KMS-11 (cell line): ENCODE data around the gene LBR.

ENCODE experiments used
- H2AFZ ChIP-seq: fragments of 200-600 bp; sonication (generic); 2 replicates; pipeline ENCODE4 v1.6.1; 2016; ENCODE audit warnings: antibody characterized with exemption, mixed run types, low read depth
- H3K27ac ChIP-seq: fragments of 200-600 bp; sonication (generic); 2 replicates; pipeline ENCODE4 v1.6.1; 2016; ENCODE audit warnings: mild to moderate bottlenecking, mixed run types
- H3K27me3 ChIP-seq: fragments of 200-600 bp; sonication (generic); 2 replicates; pipeline ENCODE4 v1.6.1; 2017; ENCODE audit warnings: mild to moderate bottlenecking, low read depth, mixed run types, moderate library complexity; ENCODE audit not compliant: insufficient read depth
- H3K36me3 ChIP-seq: fragments of 200-600 bp; sonication (generic); 2 replicates; pipeline ENCODE4 v1.6.1; 2017; ENCODE audit warnings: mild to moderate bottlenecking, mixed run types; ENCODE audit not compliant: insufficient read depth
- H3K4me1 ChIP-seq: fragments of 200-600 bp; sonication (generic); 2 replicates; pipeline ENCODE4 v1.6.1; 2016; ENCODE audit warnings: mild to moderate bottlenecking, low read depth, mixed run types; ENCODE audit not compliant: poor library complexity, severe bottlenecking
- H3K4me2 ChIP-seq: fragments of 200-600 bp; sonication (generic); 2 replicates; pipeline ENCODE4 v1.7.0; 2016; ENCODE audit warnings: mild to moderate bottlenecking, mixed run types
- H3K4me3 ChIP-seq: fragments of 200-600 bp; sonication (generic); IDR thresholded peaks from 2 replicates; pipeline ENCODE4 v1.6.1; 2017; ENCODE audit warnings: low read depth, low read length, mixed read lengths; ENCODE audit not compliant: insufficient read depth
- H3K79me2 ChIP-seq: fragments of 200-600 bp; sonication (generic); 2 replicates; pipeline ENCODE4 v1.6.1; 2016; ENCODE audit warnings: low read depth, mixed run types; ENCODE audit not compliant: insufficient read depth
- H3K9ac ChIP-seq: fragments of 200-600 bp; sonication (generic); 2 replicates; pipeline ENCODE4 v1.6.1; 2016; ENCODE audit warnings: mild to moderate bottlenecking, mixed run types
- H4K20me1 ChIP-seq: fragments of 200-600 bp; sonication (generic); 2 replicates; pipeline ENCODE4 v1.6.1; 2016; ENCODE audit warnings: mild to moderate bottlenecking, mixed run types; ENCODE audit not compliant: insufficient read depth
- TF ChIP-seq, protein P1 (sequence below): fragments of 200-600 bp; sonication (generic); conservative IDR thresholded peaks from 2 replicates; pipeline ENCODE4 v1.6.1; 2017; ENCODE audit warnings: low read depth, mild to moderate bottlenecking, antibody characterized with exemption, low read length, moderate library complexity, mixed read lengths

LBR gene

GRCh38 chr1:225424562-225425200 is 3.2 kb downstream of the LBR start:
- Histone ChIP-seq H3K9ac (no peak overlapping the region), H4K20me1 (peaks cover 21% of the 10 kb centered on the region), H3K27me3 (no peaks in the 10 kb centered on the region), H3K36me3 (no peaks in the 10 kb centered on the region; the same call in 1 of the 2 replicates), H3K4me3 (no peak overlapping the region), H3K79me2 (peaks cover 80% of the 10 kb centered on the region), H3K4me1 (peaks cover 31% of the 10 kb centered on the region), H3K4me2 (peak overlapping the region; percentile 77; the same call in 1 of the 2 replicates), H2AFZ (no peak overlapping the region), H3K27ac (no peak overlapping the region)
- TF ChIP-seq, protein P1, sequence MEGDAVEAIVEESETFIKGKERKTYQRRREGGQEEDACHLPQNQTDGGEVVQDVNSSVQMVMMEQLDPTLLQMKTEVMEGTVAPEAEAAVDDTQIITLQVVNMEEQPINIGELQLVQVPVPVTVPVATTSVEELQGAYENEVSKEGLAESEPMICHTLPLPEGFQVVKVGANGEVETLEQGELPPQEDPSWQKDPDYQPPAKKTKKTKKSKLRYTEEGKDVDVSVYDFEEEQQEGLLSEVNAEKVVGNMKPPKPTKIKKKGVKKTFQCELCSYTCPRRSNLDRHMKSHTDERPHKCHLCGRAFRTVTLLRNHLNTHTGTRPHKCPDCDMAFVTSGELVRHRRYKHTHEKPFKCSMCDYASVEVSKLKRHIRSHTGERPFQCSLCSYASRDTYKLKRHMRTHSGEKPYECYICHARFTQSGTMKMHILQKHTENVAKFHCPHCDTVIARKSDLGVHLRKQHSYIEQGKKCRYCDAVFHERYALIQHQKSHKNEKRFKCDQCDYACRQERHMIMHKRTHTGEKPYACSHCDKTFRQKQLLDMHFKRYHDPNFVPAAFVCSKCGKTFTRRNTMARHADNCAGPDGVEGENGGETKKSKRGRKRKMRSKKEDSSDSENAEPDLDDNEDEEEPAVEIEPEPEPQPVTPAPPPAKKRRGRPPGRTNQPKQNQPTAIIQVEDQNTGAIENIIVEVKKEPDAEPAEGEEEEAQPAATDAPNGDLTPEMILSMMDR, result no peak

DNA sequence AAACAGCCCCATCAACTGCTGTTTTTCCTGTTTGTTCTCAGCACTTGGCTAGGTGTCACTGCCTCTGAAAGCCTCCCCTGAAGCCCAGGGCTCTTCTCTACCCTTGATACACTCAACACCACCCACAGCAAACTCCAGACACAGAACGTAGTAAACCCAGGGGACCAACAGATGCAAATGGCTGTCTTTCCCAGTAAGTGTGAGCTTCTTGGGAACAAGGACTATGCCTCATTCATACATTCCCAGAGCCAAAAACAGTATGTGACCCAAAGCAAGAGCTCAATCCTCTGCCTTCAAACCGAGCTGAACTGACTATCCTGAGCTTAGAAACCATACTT is 4.4 kb downstream of the LBR start:
- no peak overlapping the region for H3K9ac ChIP-seq
- peaks cover 21% of the 10 kb centered on the region for H4K20me1 ChIP-seq
- peaks cover 24% of the 10 kb centered on the region for H3K4me1 ChIP-seq
- TF ChIP-seq, protein P1, result no peak
- no peaks in the 10 kb centered on the region; the same call in 1 of the 2 replicates for H3K36me3 ChIP-seq
- no peaks in the 10 kb centered on the region for H3K27me3 ChIP-seq
- H3K27ac ChIP-seq, result no peak overlapping the region
- no peak overlapping the region for H3K4me3 ChIP-seq
- H3K4me2 ChIP-seq, result no peak overlapping the region
- H2AFZ ChIP-seq, result no peak overlapping the region
- peaks cover 91% of the 10 kb centered on the region for H3K79me2 ChIP-seq

- Histone ChIP-seq H3K4me1 (peaks cover 24% of the 10 kb centered on the region), H3K27ac (no peak overlapping the region), H2AFZ (no peak overlapping the region), H3K79me2 (peaks cover 93% of the 10 kb centered on the region), H3K9ac (no peak overlapping the region), H3K4me3 (no peak overlapping the region), H3K36me3 (peaks cover under 1% of the 10 kb centered on the region; the same call in 1 of the 2 replicates), H4K20me1 (peaks cover 21% of the 10 kb centered on the region), H3K4me2 (no peak overlapping the region), H3K27me3 (no peaks in the 10 kb centered on the region)
- TF ChIP-seq, protein P1, result no peak
Measured at GRCh38 chr1:225422795-225423517, 4.9 kb downstream of the LBR start.

- Histone ChIP-seq H3K79me2 (peaks cover 86% of the 10 kb centered on the region), H3K4me3 (no peak overlapping the region), H3K27ac (no peak overlapping the region), H3K9ac (no peak overlapping the region), H4K20me1 (peaks cover 21% of the 10 kb centered on the region), H3K36me3 (peaks cover 5% of the 10 kb centered on the region; the same call in 1 of the 2 replicates), H3K27me3 (no peaks in the 10 kb centered on the region), H3K4me2 (no peak overlapping the region), H2AFZ (no peak overlapping the region), H3K4me1 (peaks cover 24% of the 10 kb centered on the region)
- TF ChIP-seq, protein P1, result no peak
Measured at GRCh38 chr1:225422031-225422605, 5.7 kb downstream of the LBR start.
